ENCODE measurements around the gene SSTR3. TPM values are rescaled to one million over a fixed set of nuclear protein-coding genes. Genes with fewer than 3 reads are reported as not detected.

SSTR3 gene
- total RNA-seq, 2 donors from 2014 or later = not detected

- TF ChIP-seq CTCF (IDR thresholded peaks at IDR 0.05) = no peak
Observed at GRCh38 chr22:37226087-37226486, 13.8 kb upstream of the SSTR3 start.

GRCh38 chr22:37225481-37225880 lies 13.2 kb upstream of the SSTR3 start:
- Histone ChIP-seq H3K27me3 (no peaks in the 10 kb centered on the region), H3K27ac (no peak overlapping the region), H3K4me3 (no peak overlapping the region), H3K9me3 (no peaks in the 10 kb centered on the region), H3K4me1 (peaks cover 0 to 7% of the 10 kb centered on the region in 2 donors), H3K36me3 (no peaks in the 10 kb centered on the region)
- no peak for TF ChIP-seq CTCF (IDR thresholded peaks at IDR 0.05)
- no peak for DNase-seq (ENCODE audit: low spot score)

More at GRCh38 chr22:37226087-37226486, 13.8 kb upstream of the SSTR3 start:
- no peak for DNase-seq (ENCODE audit: low spot score)
- no peaks in the 10 kb centered on the region for H3K9me3 ChIP-seq
- no peak overlapping the region for H3K4me3 ChIP-seq
- no peaks in the 10 kb centered on the region for H3K36me3 ChIP-seq
- peaks cover 0 to 7% of the 10 kb centered on the region in 2 donors for H3K4me1 ChIP-seq
- no peak overlapping the region for H3K27ac ChIP-seq
- no peaks in the 10 kb centered on the region for H3K27me3 ChIP-seq

GRCh38 chr22:37224757-37225420 lies 12.6 kb upstream of the SSTR3 start:
- no peaks in the 10 kb centered on the region for H3K27me3 ChIP-seq
- no peaks in the 10 kb centered on the region for H3K9me3 ChIP-seq
- no peak overlapping the region for H3K27ac ChIP-seq
- peaks cover 0 to 6% of the 10 kb centered on the region in 2 donors for H3K4me1 ChIP-seq
- TF ChIP-seq CTCF (IDR thresholded peaks at IDR 0.05) = no peak
- no peak overlapping the region for H3K4me3 ChIP-seq
- no peaks in the 10 kb centered on the region for H3K36me3 ChIP-seq
- DNase-seq (ENCODE audit: low spot score) = no peak

- no peaks in the 10 kb centered on the region for H3K9me3 ChIP-seq
- no peaks in the 10 kb centered on the region for H3K36me3 ChIP-seq
- no peak for DNase-seq (ENCODE audit: low spot score)
- no peaks in the 10 kb centered on the region for H3K4me1 ChIP-seq
- H3K27ac ChIP-seq = no peak overlapping the region
- TF ChIP-seq CTCF (IDR thresholded peaks at IDR 0.05) = no peak
- H3K4me3 ChIP-seq = no peak overlapping the region
- H3K27me3 ChIP-seq = no peaks in the 10 kb centered on the region
Observed at GRCh38 chr22:37223965-37224551, 11.8 kb upstream of the SSTR3 start.

- Histone ChIP-seq H3K9me3 (no peaks in the 10 kb centered on the region), H3K4me1 (no peaks in the 10 kb centered on the region), H3K4me3 (no peak overlapping the region), H3K27ac (no peak overlapping the region), H3K27me3 (no peaks in the 10 kb centered on the region), H3K36me3 (no peaks in the 10 kb centered on the region)
- no peak for TF ChIP-seq CTCF (IDR thresholded peaks at IDR 0.05)
- DNase-seq (ENCODE audit: low spot score) = no peak
Observed at GRCh38 chr22:37222440-37222971, 10.2 kb upstream of the SSTR3 start.
